GM19468 (cell line): ENCODE results near the gene OR10H5.
"Not testable (repeated sequence)": the region's sequence is repeated elsewhere in the genome, so short reads cannot be mapped to it uniquely, and the experiment has no call there.

Source experiments
- ATAC-seq: cut with Tn5 transposase; IDR thresholded peaks from one replicate; pipeline ENCODE4 v1.9.1; 2021; ENCODE audit warnings: mild to moderate bottlenecking, moderate library complexity, moderate number of reproducible peaks; ENCODE audit not compliant: unreplicated experiment; ENCODE audit errors: extremely low read depth

The OR10H5 gene

DNA sequence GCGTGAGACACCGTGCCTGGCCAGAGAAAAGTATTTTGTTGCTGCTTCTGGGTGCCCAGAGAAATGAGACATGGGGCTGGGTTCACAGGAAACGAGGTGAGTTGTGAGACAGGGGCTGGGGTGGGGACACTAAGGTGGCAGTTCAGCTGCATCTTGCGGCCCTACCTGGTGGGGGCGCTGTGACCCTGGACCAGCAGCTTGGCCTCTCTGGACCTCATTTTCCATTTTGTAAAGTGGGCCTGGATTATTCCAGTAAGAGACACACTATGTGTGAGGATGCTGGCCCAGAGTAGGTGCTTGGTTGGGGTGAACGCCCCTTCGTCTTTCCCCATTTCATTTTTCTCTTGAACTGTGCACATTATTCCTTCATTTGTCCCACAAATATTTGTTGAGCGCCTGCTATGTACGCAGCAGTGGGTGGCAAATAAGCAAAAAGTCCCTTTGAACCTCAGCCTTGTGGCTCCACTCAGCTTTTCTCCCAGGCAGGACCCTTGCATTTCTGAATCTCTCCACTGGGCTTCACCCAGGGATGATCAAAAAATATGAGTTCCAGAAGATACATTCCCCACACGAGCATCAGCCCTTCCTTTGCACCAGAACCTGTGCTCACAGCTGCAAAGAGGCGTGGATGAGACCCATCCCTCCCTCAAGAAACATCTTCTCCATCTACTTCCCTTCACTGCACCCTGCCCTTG lies 54.6 kb downstream of the OR10H5 start:
- no peak for ATAC-seq

- no peak for ATAC-seq
These were observed 55.9 kb downstream of the OR10H5 start for GRCh38 chr19:15843203-15843893.

- ATAC-seq = not testable (repeated sequence)
These were observed 56.4 kb downstream of the OR10H5 start for GRCh38 chr19:15843894-15844222.

GRCh38 chr19:15846923-15847322 lies 59.5 kb downstream of the OR10H5 start:
- ATAC-seq = no peak

GRCh38 chr19:15850385-15850784 lies 62.9 kb downstream of the OR10H5 start:
- ATAC-seq = no peak
